HepG2 (cell line): Measurements from ENCODE around the gene ARHGAP30. TPM values are rescaled to one million over a fixed set of nuclear protein-coding genes. Genes with fewer than 3 reads are reported as not detected.

Source experiments
- ATAC-seq: fragments of 200-7000 bp; cut with Tn5 transposase; 3 replicates; pipeline ENCODE4 v1.9.1; 2020; ENCODE audit warnings: mild to moderate bottlenecking, moderate library complexity
- BruUV-seq: library from RNA; stranded (reverse); fragments of 400-500 nt; replicated peaks from 2 replicates; lab custom pipeline; 2021; lab: Mats Ljungman, UMichigan
- CTCF ChIA-PET: fragments of 300-600 bp; formaldehyde crosslinking; extraction: SDS; loops from one replicate; lab custom pipeline; 2021; ENCODE audit warnings: low total read pairs, inconsistent platforms, low intra/inter-chr PET ratio; lab: Yijun Ruan, JAX
- POLR2A ChIA-PET: fragments of 350-600 bp; sonication (Branson Sonifier 250); formaldehyde crosslinking; loops from one replicate; lab custom pipeline; 2020; ENCODE audit warnings: antibody characterized with exemption, inconsistent platforms; lab: Yijun Ruan, JAX
- DNase-seq: peaks from one replicate; pipeline ENCODE4 v3.0.0-alpha.2; 2015; ENCODE audit warnings: low spot score
- FAIRE-seq: peaks from 3 replicates; lab custom pipeline; 2011; peaks lifted over from hg19 to GRCh38; lab: Jason Lieb, UNC
- H2AFZ ChIP-seq: one replicate; pipeline ENCODE4 v1.6.1; 2011; ENCODE audit warnings: low read length, inconsistent platforms
- H3K27ac ChIP-seq: fragments of 300-600 bp; 3 replicates; pipeline ENCODE4 v1.8.0; 2011; ENCODE audit warnings: mixed run types, mild to moderate bottlenecking, mixed read lengths, low read length, inconsistent platforms; ENCODE audit not compliant: insufficient read depth; ENCODE audit errors: extremely low read length
- H3K27me3 ChIP-seq, 2 experiments: fragments of 200-600 bp in 1 of 2; 2 replicates in 1 of 2; 3 replicates in 1 of 2; pipeline versions ENCODE4 v1.6.0 to v1.8.0; 2011; ENCODE audit warnings: low read length in 2 of 2, mild to moderate bottlenecking in 2 of 2, moderate library complexity in 2 of 2, inconsistent platforms in 1 of 2; ENCODE audit not compliant: insufficient read depth in 2 of 2, control insufficient read depth in 1 of 2
- H3K36me3 ChIP-seq, 2 experiments: fragments of 200-600 bp in 1 of 2; replicated peaks in 1 of 2; 2 replicates in 1 of 2; 3 replicates in 1 of 2; pipeline versions ENCODE4 v1.5.1 to v1.8.0; 2011; ENCODE audit warnings: low read length in 2 of 2, inconsistent platforms in 1 of 2; ENCODE audit not compliant: insufficient read depth in 2 of 2, control insufficient read depth in 1 of 2
- H3K4me1 ChIP-seq: 2 replicates; pipeline ENCODE4 v1.5.1; 2012; ENCODE audit warnings: low read length, inconsistent platforms; ENCODE audit not compliant: insufficient read depth
- H3K4me2 ChIP-seq: 2 replicates; pipeline ENCODE4 v1.6.0; 2011; ENCODE audit warnings: low read depth, low read length, inconsistent platforms
- H3K4me3 ChIP-seq, 3 experiments: fragments of 200-600 bp in 1 of 3; sonication (generic), shearing (Covaris generic) in 1 of 3; replicated peaks in 1 of 3; 2 replicates each; pipeline ENCODE4 v1.5.1; 2011 to 2016; ENCODE audit warnings: low read length in 3 of 3, inconsistent platforms in 2 of 3, low read depth in 2 of 3, mild to moderate bottlenecking in 2 of 3, control low read depth in 1 of 3, mixed read lengths in 1 of 3; ENCODE audit not compliant: insufficient read depth in 1 of 3
- H3K79me2 ChIP-seq: one replicate; pipeline ENCODE4 v1.6.1; 2011; ENCODE audit warnings: low read length, inconsistent platforms; ENCODE audit not compliant: insufficient read depth
- H3K9ac ChIP-seq: 2 replicates; pipeline ENCODE4 v1.6.0; 2011; ENCODE audit warnings: mild to moderate bottlenecking, low read depth, low read length, inconsistent platforms; ENCODE audit not compliant: insufficient read depth
- H3K9me3 ChIP-seq: 2 replicates; pipeline ENCODE4 v1.5.1; 2012; ENCODE audit warnings: mild to moderate bottlenecking, low read length
- H4K20me1 ChIP-seq: 2 replicates; pipeline ENCODE4 v1.6.0; 2011; ENCODE audit warnings: inconsistent platforms, mild to moderate bottlenecking, low read length, moderate library complexity; ENCODE audit not compliant: insufficient read depth
- EP300 ChIP-seq, 3 experiments: sonication (generic) in 1 of 3; formaldehyde crosslinking in 1 of 3; IDR thresholded peaks; 2 replicates each; pipeline versions ENCODE4 v1.5.1 to v1.6.1; 2011 to 2020; ENCODE audit warnings: low read depth in 2 of 3, low read length in 2 of 3, borderline replicate concordance in 1 of 3, improper control_type of control experiment in 1 of 3, mild to moderate bottlenecking in 1 of 3, missing genetic modification reagents in 1 of 3, moderate library complexity in 1 of 3
- GPBP1L1 ChIP-seq: sonication (generic); formaldehyde crosslinking; IDR thresholded peaks from 2 replicates; pipeline ENCODE4 v1.5.0; 2020; ENCODE audit warnings: mild to moderate bottlenecking, missing genetic modification reagents
- JUN ChIP-seq: sonication (generic); formaldehyde crosslinking; IDR thresholded peaks from 2 replicates; pipeline ENCODE4 v1.4.0; 2020; ENCODE audit warnings: mild to moderate bottlenecking, missing genetic modification reagents
- LBX2 ChIP-seq: sonication (generic); formaldehyde crosslinking; IDR thresholded peaks from 2 replicates; pipeline ENCODE4 v1.5.0; 2020; ENCODE audit warnings: missing genetic modification reagents, mild to moderate bottlenecking, borderline replicate concordance
- NCOA2 ChIP-seq: sonication (generic); formaldehyde crosslinking; IDR thresholded peaks from 2 replicates; pipeline ENCODE4 v1.8.0; 2022; ENCODE audit warnings: inconsistent platforms
- RFXAP ChIP-seq: sonication (generic); formaldehyde crosslinking; IDR thresholded peaks from 2 replicates; pipeline ENCODE4 v1.4.0; 2020; ENCODE audit warnings: missing genetic modification reagents, borderline replicate concordance
- SAP130 ChIP-seq: IDR thresholded peaks from 2 replicates; pipeline ENCODE4 v1.6.1; 2016; ENCODE audit warnings: low read depth
- SMYD3 ChIP-seq: sonication (generic); formaldehyde crosslinking; IDR thresholded peaks from 2 replicates; pipeline ENCODE4 v1.8.1; 2023; ENCODE audit warnings: mild to moderate bottlenecking, missing genetic modification reagents
- ZBTB33 ChIP-seq: sonication (generic); formaldehyde crosslinking; IDR thresholded peaks from 2 replicates; pipeline ENCODE4 v1.4.0; 2020; ENCODE audit warnings: missing genetic modification reagents
- ZBTB38 ChIP-seq: sonication (generic); formaldehyde crosslinking; IDR thresholded peaks from 2 replicates; pipeline ENCODE4 v1.5.1; 2020; ENCODE audit warnings: mild to moderate bottlenecking, missing genetic modification reagents
- ZNF460 ChIP-seq: sonication (generic); formaldehyde crosslinking; IDR thresholded peaks from 2 replicates; pipeline ENCODE4 v1.5.1; 2020; ENCODE audit warnings: missing genetic modification reagents, mild to moderate bottlenecking, borderline replicate concordance
- ZNF770 ChIP-seq: sonication (generic); formaldehyde crosslinking; IDR thresholded peaks from 2 replicates; pipeline ENCODE4 v1.5.0; 2020; ENCODE audit warnings: mild to moderate bottlenecking, missing genetic modification reagents
- WGBS: methylation state at CpG from one replicate; pipeline ENCODE4 v1.1.6; 2017; ENCODE audit warnings: low lambda C conversion rate; 5-methylcytosine and 5-hydroxymethylcytosine counted together
- in situ Hi-C: cut with HindIII; loops from 2 replicates; pipeline ENCODE4 v1.10.0; 2017; ENCODE audit warnings: low pct_unique_long_range_greater_than_20kb; ENCODE audit not compliant: extremely low pct_ligation_motif_present
- intact Hi-C: fragments of 100-400 bp; cut with micrococcal nuclease; formaldehyde crosslinking; loops from one replicate; pipeline ENCODE4 v1.10.0; 2022; ENCODE audit not compliant: unreplicated experiment
- polyA plus RNA-seq, 8 experiments: library from polyadenylated mRNA; depleted of rRNA in 3 of 8; stranded (reverse) in 7 of 8; unstranded in 1 of 8; fragments of >200 nt; fragmentation: Illumina TruSeq in 4 of 8; extraction: Trizol in 4 of 8; gene quantifications; 2 replicates each; pipeline versions ENCODE4 v1.2.1 to v1.2.3, GENCODE V29; 2011 to 2016; ENCODE audit warnings: low read depth in 4 of 8, missing spikeins in 1 of 8, mixed read lengths in 1 of 8; ENCODE audit not compliant: insufficient read depth in 1 of 8
- total RNA-seq, 5 experiments: library from RNA; depleted of rRNA; stranded (reverse); fragments of >200 nt; fragmentation: Illumina TruSeq; extraction: Trizol; gene quantifications; 2 replicates each; pipeline ENCODE4 v1.2.3, GENCODE V29; 2016; ENCODE audit warnings: low read depth in 1 of 5

The ARHGAP30 gene
- total and polyA plus RNA-seq, 2 of the 13 experiments (the other 11 are each of a cell fraction or from before 2014, with no cell fraction given): 0.13 to 0.20 TPM

GRCh38 chr1:161115132-161115711 lies 45.5 kb upstream of the ARHGAP30 start (continued):
- TF ChIP-seq ZNF770 (CRISPR knock-in tag): no peak
- TF ChIP-seq ZBTB38 (CRISPR knock-in tag): peak; percentile 67
- TF ChIP-seq SAP130: 0 out of 2 replicates have a peak, but pooled peaks have one; percentile 34
- peak; percentile 36; the same call in 1 of the 2 replicates for TF ChIP-seq ZNF460 (CRISPR knock-in tag)
- TF ChIP-seq EP300 (IDR thresholded peaks at IDR 0.05; ENCODE audit: low read depth in 2 of 2, low read length in 2 of 2): no peak
- TF ChIP-seq EP300 (CRISPR knock-in tag; IDR thresholded peaks at IDR 0.05; ENCODE audit: borderline replicate concordance): peak; percentile 25; the same call in 1 of the 2 replicates
- TF ChIP-seq ZBTB33 (CRISPR knock-in tag): peak; percentile 75; the same call in 1 of the 2 replicates
- no peak for TF ChIP-seq JUN
- TF ChIP-seq NCOA2 (CRISPR knock-in tag): no peak

- H3K79me2 ChIP-seq: peaks cover 80% of the 10 kb centered on the region
- H3K4me2 ChIP-seq: no peak overlapping the region; the same call in 1 of the 2 replicates
- intact Hi-C loops (no loop called here), in situ Hi-C loops (no loop called here)
- FAIRE-seq (no peak), ATAC-seq (no peak)
- TSS peak; percentile 5 for BruUV-seq
- H2AFZ ChIP-seq: no peak overlapping the region
- H3K9me3 ChIP-seq: no peaks in the 10 kb centered on the region
- POLR2A ChIA-PET: no interaction called here
- 91% methylated on average over 2 of the region's 2 CpGs for WGBS
- no peak overlapping the region for H3K27ac ChIP-seq
- peaks cover 58% of the 10 kb centered on the region for H3K4me1 ChIP-seq
- no peak for TF ChIP-seq SMYD3 (CRISPR knock-in tag)
- no peak for TF ChIP-seq LBX2 (CRISPR knock-in tag)
- no peak for TF ChIP-seq RFXAP (CRISPR knock-in tag)
- no peak for TF ChIP-seq GPBP1L1 (CRISPR knock-in tag)
- TF ChIP-seq, all 625 proteins: peak for 0
- Histone ChIP-seq H3K9ac (no peak overlapping the region), H3K36me3 (peaks cover 1 to 6% of the 10 kb centered on the region in 2 experiments), H3K27me3 (no peaks in the 10 kb centered on the region; a peak in 1 of 5 replicates), H4K20me1 (peaks cover 11% of the 10 kb centered on the region; the same call in 1 of the 2 replicates), H3K4me3 (no peak overlapping the region)
- CTCF ChIA-PET: no interaction called here
- no peak for DNase-seq
These were observed 44.9 kb upstream of the ARHGAP30 start for GRCh38 chr1:161114556-161114955.
